ENCODE results near the gene RGS10. TPM values are rescaled to one million over a fixed set of nuclear protein-coding genes. Genes with fewer than 3 reads are reported as not detected.

RGS10 gene
- total RNA-seq, 1 experiment from 2014 or later: 27.7 TPM

- Histone ChIP-seq H3K36me3 (no peaks in the 10 kb centered on the region), H3K4me1 (replicated peaks) (no peaks in the 10 kb centered on the region), H3K27ac (no peak overlapping the region), H3K4me3 (no peak overlapping the region), H3K9me3 (replicated peaks) (no peaks in the 10 kb centered on the region), H3K27me3 (replicated peaks) (no peaks in the 10 kb centered on the region)
- DNase-seq (ENCODE audit: low read depth in 1 of 2, low spot score in 2 of 2): no peak
Measured at GRCh38 chr10:119457966-119458766, 84.4 kb downstream of the RGS10 start.

GRCh38 chr10:119456435-119456810 lies 86.1 kb downstream of the RGS10 start:
- Histone ChIP-seq H3K27me3 (replicated peaks) (no peaks in the 10 kb centered on the region), H3K4me1 (replicated peaks) (peaks cover 3% of the 10 kb centered on the region), H3K27ac (no peak overlapping the region), H3K36me3 (peaks cover 7% of the 10 kb centered on the region; the same call in 1 of the 2 replicates), H3K4me3 (no peak overlapping the region), H3K9me3 (replicated peaks) (no peaks in the 10 kb centered on the region)
- DNase-seq (ENCODE audit: low read depth in 1 of 2, low spot score in 2 of 2): no peak

GRCh38 chr10:119455609-119456434 lies 86.7 kb downstream of the RGS10 start:
- no peak for DNase-seq (ENCODE audit: low read depth in 1 of 2, low spot score in 2 of 2)
- Histone ChIP-seq H3K4me1 (replicated peaks) (peaks cover 7% of the 10 kb centered on the region), H3K27ac (no peak overlapping the region), H3K4me3 (no peak overlapping the region), H3K36me3 (peaks cover 10% of the 10 kb centered on the region; the same call in 1 of the 2 replicates), H3K9me3 (replicated peaks) (no peaks in the 10 kb centered on the region), H3K27me3 (replicated peaks) (no peaks in the 10 kb centered on the region)

- H3K4me1 ChIP-seq (replicated peaks): peaks cover 15% of the 10 kb centered on the region
- H3K4me3 ChIP-seq: no peak overlapping the region
- no peaks in the 10 kb centered on the region for H3K27me3 ChIP-seq (replicated peaks)
- no peak overlapping the region for H3K27ac ChIP-seq
- peaks cover 10% of the 10 kb centered on the region; the same call in 1 of the 2 replicates for H3K36me3 ChIP-seq
- no peak for DNase-seq (ENCODE audit: low read depth in 1 of 2, low spot score in 2 of 2)
- no peaks in the 10 kb centered on the region for H3K9me3 ChIP-seq (replicated peaks)
Measured at GRCh38 chr10:119454990-119455389, 87.5 kb downstream of the RGS10 start.

- no peak overlapping the region for H3K4me3 ChIP-seq
- H3K4me1 ChIP-seq (replicated peaks): peaks cover 22% of the 10 kb centered on the region
- no peak overlapping the region for H3K27ac ChIP-seq
- H3K36me3 ChIP-seq: peaks cover 10% of the 10 kb centered on the region
- H3K27me3 ChIP-seq (replicated peaks): no peaks in the 10 kb centered on the region
- DNase-seq (ENCODE audit: low read depth in 1 of 2, low spot score in 2 of 2): no peak
- H3K9me3 ChIP-seq (replicated peaks): no peaks in the 10 kb centered on the region
Measured at GRCh38 chr10:119454316-119454715, 88.2 kb downstream of the RGS10 start.

GRCh38 chr10:119453313-119453712 lies 89.2 kb downstream of the RGS10 start:
- peaks cover 16% of the 10 kb centered on the region for H3K36me3 ChIP-seq
- H3K27ac ChIP-seq: no peak overlapping the region
- DNase-seq (ENCODE audit: low read depth in 1 of 2, low spot score in 2 of 2): no peak
- peaks cover 26% of the 10 kb centered on the region for H3K4me1 ChIP-seq (replicated peaks)
- no peak overlapping the region for H3K4me3 ChIP-seq
- no peaks in the 10 kb centered on the region for H3K9me3 ChIP-seq (replicated peaks)
- no peaks in the 10 kb centered on the region for H3K27me3 ChIP-seq (replicated peaks)

GRCh38 chr10:119452396-119452795 lies 90.1 kb downstream of the RGS10 start:
- Histone ChIP-seq H3K27ac (no peak overlapping the region), H3K4me1 (replicated peaks) (peaks cover 26% of the 10 kb centered on the region), H3K27me3 (replicated peaks) (no peaks in the 10 kb centered on the region), H3K4me3 (no peak overlapping the region), H3K36me3 (peaks cover 24% of the 10 kb centered on the region), H3K9me3 (replicated peaks) (no peaks in the 10 kb centered on the region)
- no peak for DNase-seq (ENCODE audit: low read depth in 1 of 2, low spot score in 2 of 2)

GRCh38 chr10:119451300-119451896 lies 91.1 kb downstream of the RGS10 start:
- peaks cover 28% of the 10 kb centered on the region for H3K36me3 ChIP-seq

GRCh38 chr10:119450606-119451299 lies 91.8 kb downstream of the RGS10 start:
- H3K4me3 ChIP-seq: no peak overlapping the region
- H3K36me3 ChIP-seq: peaks cover 31% of the 10 kb centered on the region
- H3K27me3 ChIP-seq (replicated peaks): no peaks in the 10 kb centered on the region
- H3K9me3 ChIP-seq (replicated peaks): no peaks in the 10 kb centered on the region
- H3K4me1 ChIP-seq (replicated peaks): peaks cover 26% of the 10 kb centered on the region
- H3K27ac ChIP-seq: peak overlapping the region; percentile 89
- peak in 1 of 2 experiments; percentile 23 for DNase-seq (ENCODE audit: low read depth in 1 of 2, low spot score in 2 of 2)

More at GRCh38 chr10:119451300-119451896, 91.1 kb downstream of the RGS10 start:
- Histone ChIP-seq H3K4me1 (replicated peaks) (peaks cover 26% of the 10 kb centered on the region), H3K4me3 (no peak overlapping the region), H3K9me3 (replicated peaks) (no peaks in the 10 kb centered on the region), H3K27ac (peak overlapping the region; percentile 74), H3K27me3 (replicated peaks) (no peaks in the 10 kb centered on the region)
- DNase-seq (ENCODE audit: low read depth in 1 of 2, low spot score in 2 of 2): no peak

Other genes with a start within 250 kb of the RGS10 start
- 22.9 and 47.8 TPM in 2 replicates for gene TIAL1, start 54.2 kb upstream of the RGS10 start, total RNA-seq (2014; rRNA removed; shearing (Covaris generic))
- 12.6 and 19.7 TPM in 2 replicates for gene BAG3, start 108.7 kb upstream of the RGS10 start, total RNA-seq (2014; rRNA removed; shearing (Covaris generic))
- 39.9 and 46.3 TPM in 2 replicates for gene INPP5F, start 183.3 kb upstream of the RGS10 start, total RNA-seq (2014; rRNA removed; shearing (Covaris generic))